ELR (cell line): ENCODE results near the gene DUSP3.

Experiments used
- DNase-seq: peaks from one replicate; pipeline ENCODE4 v3.0.0-alpha.2; 2015; ENCODE audit warnings: low read depth

DUSP3 gene

GRCh38 chr17:43732958-43733357, 45.8 kb downstream of the DUSP3 start:
- DNase-seq, result peak; percentile 97

- DNase-seq, result no peak
Observed at GRCh38 chr17:43728081-43728480, 50.7 kb downstream of the DUSP3 start.

DNA sequence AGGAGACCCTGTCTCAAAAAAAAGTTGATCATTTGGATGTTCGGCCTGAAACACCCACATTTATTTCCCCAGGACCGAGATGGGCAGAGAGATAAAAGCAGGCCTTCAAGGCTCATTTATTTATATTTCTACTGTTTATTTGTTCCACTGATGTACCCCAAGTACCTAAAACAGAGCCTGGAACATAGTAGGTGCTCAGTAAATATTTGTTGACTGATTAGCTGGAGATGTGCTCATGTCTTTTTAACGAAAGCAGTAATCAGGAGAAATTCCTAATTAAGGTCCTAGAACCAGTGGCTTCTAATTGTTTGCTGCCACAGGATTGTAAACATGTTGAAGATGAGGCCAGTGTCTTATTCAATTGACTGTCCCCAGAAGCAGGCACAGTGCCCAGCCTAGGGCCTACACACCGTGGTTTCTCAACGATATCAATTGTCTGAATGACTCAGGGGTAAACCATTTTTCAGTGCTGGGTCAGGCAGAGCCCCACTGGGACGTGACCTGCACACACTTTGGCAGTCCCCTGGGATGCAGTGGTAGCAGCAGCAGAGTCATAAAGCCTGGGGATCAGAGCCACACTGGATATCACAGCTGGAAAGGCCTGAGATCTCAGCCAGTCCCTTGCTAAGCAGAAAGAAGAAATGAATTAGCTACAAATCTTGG, 54.9 kb downstream of the DUSP3 start:
- peak; percentile 90 for DNase-seq

GRCh38 chr17:43722870-43723665, 55.7 kb downstream of the DUSP3 start:
- DNase-seq, result no peak

DNA sequence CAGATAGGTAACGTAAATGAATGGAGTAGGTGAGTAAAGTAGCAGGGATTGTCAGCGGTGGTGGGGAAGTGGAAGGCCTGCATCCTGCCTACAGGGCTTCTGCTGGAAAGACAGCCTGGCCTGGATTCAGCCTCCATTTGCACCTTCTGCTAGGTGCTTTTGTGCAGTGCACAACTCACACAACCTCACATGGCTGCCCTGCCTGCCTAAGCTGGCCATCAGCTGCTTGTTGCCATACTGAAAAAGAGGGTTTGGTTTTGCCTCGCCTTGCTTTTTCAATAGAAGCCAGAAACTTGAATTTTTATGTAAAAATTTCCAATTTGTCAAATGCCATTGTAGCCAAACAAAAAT, 56.5 kb downstream of the DUSP3 start:
- no peak for DNase-seq

GRCh38 chr17:43721537-43722268, 57.1 kb downstream of the DUSP3 start:
- DNase-seq, result peak; percentile 24

DNA sequence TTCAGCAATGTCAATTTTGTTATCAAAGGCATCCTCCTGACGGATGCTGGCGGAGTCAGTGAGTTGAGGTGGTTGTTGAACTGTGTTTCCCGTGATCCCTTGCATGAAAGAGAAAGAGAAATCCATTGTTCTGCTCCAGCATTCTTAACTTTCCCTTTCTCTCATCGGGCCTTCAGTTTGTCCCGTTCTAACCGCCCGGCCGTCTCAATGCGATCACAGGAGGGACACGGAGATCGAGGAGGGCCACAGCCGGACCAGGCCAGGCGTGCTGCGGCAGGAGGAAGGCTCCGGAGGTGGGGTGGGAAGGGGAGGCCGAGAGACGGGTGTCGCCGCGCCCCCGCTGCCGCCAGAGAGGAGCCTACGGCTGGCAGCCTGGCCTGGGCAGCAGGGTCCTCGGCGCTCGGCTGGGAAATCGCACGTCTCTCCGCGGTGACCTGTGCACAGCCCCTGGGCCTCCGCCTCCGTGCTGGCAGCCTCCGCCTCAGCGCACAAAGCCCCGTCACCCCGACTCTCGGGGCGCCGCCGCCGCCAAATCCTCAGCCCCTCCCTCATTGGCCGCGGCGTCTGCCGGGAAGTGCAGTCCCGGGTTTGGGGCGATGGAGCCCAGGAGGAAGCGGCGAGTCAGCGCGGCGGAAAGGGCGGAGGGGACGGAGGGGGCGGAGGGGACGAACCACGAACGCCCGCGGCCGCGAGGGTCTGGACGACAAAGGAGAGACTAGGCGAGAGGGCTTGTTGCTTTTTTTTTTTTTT, 58.3 kb downstream of the DUSP3 start:
- peak; percentile 82 for DNase-seq

DNA sequence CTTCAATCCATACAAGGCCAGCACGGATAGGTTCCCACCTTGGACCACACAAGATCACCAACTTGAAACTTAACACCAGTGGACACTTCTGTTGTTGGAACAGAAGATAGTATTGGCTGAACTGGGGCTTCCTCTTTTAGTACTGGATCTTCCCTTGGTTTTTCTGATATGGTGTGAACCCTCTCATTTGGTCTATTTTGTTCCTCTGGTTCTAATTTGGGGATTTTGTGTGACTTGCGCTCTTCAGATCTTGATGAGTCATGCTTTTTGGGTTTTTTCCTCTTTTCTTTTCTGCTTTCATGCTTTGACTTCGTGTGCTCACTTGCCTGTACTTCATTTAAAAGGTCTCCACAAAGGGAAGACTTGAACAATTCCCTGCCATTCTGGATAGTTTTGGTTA, 59.2 kb downstream of the DUSP3 start:
- DNase-seq, result no peak

DNA sequence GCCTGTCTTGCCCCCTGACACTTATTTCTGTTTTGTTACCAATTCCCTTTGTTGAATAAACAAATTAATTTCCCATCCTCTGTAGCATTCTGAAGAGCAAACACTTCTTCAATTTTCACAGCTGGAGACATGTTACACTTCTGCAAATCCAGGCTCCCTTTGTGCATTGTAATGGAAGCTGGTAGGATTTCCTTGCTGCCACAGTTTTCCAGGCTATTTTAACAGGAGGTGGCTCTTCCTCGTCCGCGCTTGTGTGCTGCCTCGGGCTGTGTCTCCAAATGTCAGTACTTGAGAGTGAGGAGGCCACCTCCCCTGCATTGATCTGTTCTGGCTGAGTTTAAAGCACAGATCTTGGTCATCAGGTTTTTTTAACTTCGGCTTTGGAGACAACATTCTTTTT, 60.2 kb downstream of the DUSP3 start:
- DNase-seq, result no peak

DNA sequence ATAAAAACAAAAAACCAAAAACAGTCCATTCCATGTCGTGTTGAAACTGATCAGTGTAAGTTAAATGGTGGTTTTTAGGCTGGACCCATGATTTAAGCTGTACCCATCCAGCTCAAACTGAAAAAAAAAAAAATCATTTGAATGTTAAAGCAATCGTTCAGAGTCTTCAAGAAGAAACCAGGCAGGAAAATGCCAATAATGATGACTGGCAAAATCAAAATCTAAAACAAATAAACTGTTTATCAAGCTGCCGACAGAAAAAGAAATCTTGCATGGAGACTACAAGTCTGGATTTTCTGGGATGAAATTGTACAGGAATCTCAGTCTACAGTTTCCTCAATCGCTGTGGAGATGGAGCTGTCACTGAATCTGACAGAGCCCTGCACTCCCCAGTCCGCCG, 60.9 kb downstream of the DUSP3 start:
- no peak for DNase-seq
